ENCODE measurements around the gene RARRES2. TPM values are rescaled to one million over a fixed set of nuclear protein-coding genes. Genes with fewer than 3 reads are reported as not detected.
"Not testable (repeated sequence)": the region's sequence is repeated elsewhere in the genome, so short reads cannot be mapped to it uniquely, and the experiment has no call there.

RARRES2 gene
- 10 to 100 TPM; 12.8 to 23.4 (median 16.5) TPM for total RNA-seq

DNA sequence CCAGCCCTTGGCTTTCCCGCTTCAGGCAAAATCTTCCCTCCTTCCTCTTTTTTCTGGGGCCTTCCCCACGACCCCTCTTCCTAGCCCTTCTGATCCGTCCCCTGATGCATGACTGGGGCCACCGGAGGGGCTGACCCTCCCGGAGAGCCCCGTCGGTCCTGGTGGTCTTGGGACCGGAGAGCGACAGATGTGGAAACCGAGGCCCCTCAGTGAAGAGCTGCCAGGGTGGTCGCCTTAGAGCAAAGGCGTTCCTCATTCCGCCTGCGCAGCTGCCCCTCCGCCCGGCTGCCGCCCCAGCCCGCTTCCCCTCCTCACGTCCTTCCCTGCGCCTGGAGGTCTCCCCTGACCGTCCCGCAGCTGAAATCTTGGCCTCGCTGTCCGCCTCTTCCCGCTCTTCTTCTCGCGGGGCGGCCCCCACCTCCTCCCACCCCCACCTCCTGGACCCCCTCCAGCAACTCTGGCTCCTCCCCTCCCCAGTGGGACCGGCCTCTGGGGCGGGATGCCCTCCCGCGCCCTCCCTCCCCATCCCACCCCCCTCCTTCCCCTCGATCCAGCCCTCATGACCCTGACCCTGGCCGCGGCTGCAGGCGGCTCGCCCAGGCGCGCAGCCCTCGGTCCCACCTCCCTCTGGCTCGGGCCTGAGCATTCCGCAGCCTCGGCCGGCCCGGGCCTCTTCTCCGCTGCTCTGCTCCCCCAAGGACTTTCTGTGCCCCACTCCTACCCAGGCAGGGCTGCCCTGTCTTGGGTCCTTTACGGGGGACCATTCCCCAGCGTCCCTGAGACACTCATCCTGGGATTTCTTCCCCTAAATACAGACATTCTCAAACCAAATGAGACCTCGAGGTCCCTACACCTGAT is at the start of gene RARRES2:
RARRES2 (minus strand) TSS at position 367 of the 858 bp plus-strand sequence. CDS start 1,020 bp downstream, outside the sequence.
- DNase-seq (ENCODE audit: low spot score in 2 of 2) = peak in 1 of 2 donors; percentile 75
- WGBS = 6% methylated on average over 35 of the region's 49 CpGs
- H3K4me1 ChIP-seq = peaks cover 20% of the 10 kb centered on the region
- peak within 1 kb of the TSS; percentile 51 for H3K4me3 ChIP-seq
- H3K27ac ChIP-seq = peak within 1 kb of the TSS; percentile 63
- H3K36me3 ChIP-seq = no peaks in the 10 kb centered on the region
- no peaks in the 10 kb centered on the region for H3K9me3 ChIP-seq
- TF ChIP-seq, protein P1, sequence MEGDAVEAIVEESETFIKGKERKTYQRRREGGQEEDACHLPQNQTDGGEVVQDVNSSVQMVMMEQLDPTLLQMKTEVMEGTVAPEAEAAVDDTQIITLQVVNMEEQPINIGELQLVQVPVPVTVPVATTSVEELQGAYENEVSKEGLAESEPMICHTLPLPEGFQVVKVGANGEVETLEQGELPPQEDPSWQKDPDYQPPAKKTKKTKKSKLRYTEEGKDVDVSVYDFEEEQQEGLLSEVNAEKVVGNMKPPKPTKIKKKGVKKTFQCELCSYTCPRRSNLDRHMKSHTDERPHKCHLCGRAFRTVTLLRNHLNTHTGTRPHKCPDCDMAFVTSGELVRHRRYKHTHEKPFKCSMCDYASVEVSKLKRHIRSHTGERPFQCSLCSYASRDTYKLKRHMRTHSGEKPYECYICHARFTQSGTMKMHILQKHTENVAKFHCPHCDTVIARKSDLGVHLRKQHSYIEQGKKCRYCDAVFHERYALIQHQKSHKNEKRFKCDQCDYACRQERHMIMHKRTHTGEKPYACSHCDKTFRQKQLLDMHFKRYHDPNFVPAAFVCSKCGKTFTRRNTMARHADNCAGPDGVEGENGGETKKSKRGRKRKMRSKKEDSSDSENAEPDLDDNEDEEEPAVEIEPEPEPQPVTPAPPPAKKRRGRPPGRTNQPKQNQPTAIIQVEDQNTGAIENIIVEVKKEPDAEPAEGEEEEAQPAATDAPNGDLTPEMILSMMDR (IDR thresholded peaks at IDR 0.05) = no peak
- TF ChIP-seq POLR2A (IDR thresholded peaks at IDR 0.05) (no peak), POLR2AphosphoS5 (IDR thresholded peaks at IDR 0.05) (no peak), EP300 (IDR thresholded peaks at IDR 0.05) (no peak)
- peaks cover 27% of the 10 kb centered on the region for H3K27me3 ChIP-seq

DNA sequence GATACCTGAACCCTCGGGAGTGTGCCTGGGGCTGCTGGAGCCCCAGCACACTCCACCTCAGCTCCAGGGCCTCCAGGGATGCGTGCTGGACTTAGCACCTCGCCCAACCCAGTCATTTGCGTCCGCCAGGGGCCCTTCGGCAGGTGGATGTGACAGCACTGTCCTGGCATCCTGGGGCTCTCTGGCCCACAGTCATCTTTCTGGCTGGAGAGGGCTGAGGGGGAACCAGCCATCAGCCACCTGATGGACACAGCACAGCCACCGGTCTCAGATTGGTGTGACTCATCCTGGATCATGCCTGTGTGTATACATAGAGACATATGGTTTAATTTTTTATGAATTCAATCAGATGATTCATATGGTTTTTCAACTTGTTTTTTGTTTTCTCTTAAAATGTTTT is 48.8 kb upstream of the RARRES2 start:
- Histone ChIP-seq H3K27me3 (no peaks in the 10 kb centered on the region), H3K9me3 (no peaks in the 10 kb centered on the region), H3K36me3 (no peaks in the 10 kb centered on the region), H3K4me3 (no peak overlapping the region), H3K27ac (no peak overlapping the region), H3K4me1 (peaks cover 7% of the 10 kb centered on the region)
- TF ChIP-seq EP300 (IDR thresholded peaks at IDR 0.05) (no peak), POLR2A (IDR thresholded peaks at IDR 0.05) (no peak)
- TF ChIP-seq, protein P1 (IDR thresholded peaks at IDR 0.05) = no peak
- DNase-seq (ENCODE audit: low spot score in 2 of 2) = no peak
- WGBS = 90% methylated on average over 7 of the region's 7 CpGs

DNA sequence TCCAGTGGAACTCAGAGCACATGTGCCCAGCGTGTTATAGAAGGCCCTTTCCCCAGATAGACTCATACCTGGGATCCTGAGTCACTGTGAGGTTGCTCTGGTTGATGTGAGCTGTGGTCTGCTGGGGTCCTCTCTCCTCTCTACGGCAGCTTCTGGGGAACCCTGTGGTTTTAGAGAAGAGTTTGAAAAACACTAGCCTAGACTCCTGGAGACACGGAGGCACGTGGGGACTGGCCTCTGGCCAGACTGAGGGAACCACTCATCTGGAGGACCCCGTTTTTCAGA is 48.0 kb upstream of the RARRES2 start:
- no peaks in the 10 kb centered on the region for H3K27me3 ChIP-seq
- H3K9me3 ChIP-seq = no peaks in the 10 kb centered on the region
- whole genome bisulfite sequencing = 73% methylated on average over 5 of the region's 5 CpGs
- no peak overlapping the region for H3K4me3 ChIP-seq
- TF ChIP-seq, protein P1 (IDR thresholded peaks at IDR 0.05) = no peak
- TF ChIP-seq EP300 (IDR thresholded peaks at IDR 0.05) (no peak), POLR2A (IDR thresholded peaks at IDR 0.05) (no peak), POLR2AphosphoS5 (IDR thresholded peaks at IDR 0.05) (no peak)
- H3K27ac ChIP-seq = no peak overlapping the region
- H3K36me3 ChIP-seq = no peaks in the 10 kb centered on the region
- H3K4me1 ChIP-seq = peaks cover 7% of the 10 kb centered on the region
- no peak for DNase-seq (ENCODE audit: low spot score in 2 of 2)

DNA sequence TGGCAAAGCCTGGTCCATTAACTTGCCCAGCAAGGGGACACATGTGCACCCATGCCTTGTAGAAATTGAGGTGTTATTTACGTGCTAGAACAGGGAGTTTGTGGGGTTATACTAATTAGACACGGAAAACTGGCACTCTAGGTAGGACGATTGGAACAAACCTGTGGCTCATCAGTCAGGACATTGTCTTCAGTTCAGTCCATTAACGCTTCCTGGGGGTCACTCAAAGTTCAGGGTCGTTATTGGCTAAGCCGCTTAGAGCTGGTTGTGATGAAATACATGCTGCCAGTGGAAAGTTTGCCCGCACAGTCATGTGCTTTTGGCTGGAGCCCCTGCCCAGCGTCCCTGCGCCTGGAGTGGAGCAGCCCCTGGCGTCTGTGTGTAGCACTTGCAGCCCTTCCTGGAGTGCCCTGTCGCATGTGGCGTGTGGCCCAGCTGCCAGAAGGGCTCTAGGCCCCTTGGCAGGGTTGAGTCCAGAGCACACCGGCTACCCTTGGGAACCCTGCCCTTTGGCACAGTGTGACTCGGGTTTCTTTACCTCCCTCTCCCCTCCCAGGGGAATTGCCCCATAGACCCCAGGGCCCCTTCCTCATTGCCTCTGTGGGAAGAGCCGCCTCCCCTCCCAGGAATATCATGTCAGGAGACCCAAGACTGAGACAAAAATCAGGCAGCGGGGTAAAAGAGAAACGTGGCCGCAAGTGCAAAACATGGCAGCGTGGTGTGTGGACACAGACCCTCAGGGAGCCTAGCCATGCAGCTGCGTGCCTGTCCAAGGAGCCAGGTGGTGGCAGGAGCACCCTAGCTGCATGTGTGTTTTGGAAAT is 47.5 kb upstream of the RARRES2 start:
- H3K27me3 ChIP-seq = no peaks in the 10 kb centered on the region
- TF ChIP-seq, protein P1 (IDR thresholded peaks at IDR 0.05) = peak; percentile 6 to 63
- no peak for TF ChIP-seq POLR2A (IDR thresholded peaks at IDR 0.05)
- 81% methylated on average over 16 of the region's 20 CpGs for WGBS
- H3K9me3 ChIP-seq = no peaks in the 10 kb centered on the region
- DNase-seq (ENCODE audit: low spot score in 2 of 2) = peak in 1 of 2 donors; percentile 74
- no peaks in the 10 kb centered on the region for H3K36me3 ChIP-seq
- H3K27ac ChIP-seq = no peak overlapping the region
- peaks cover 11% of the 10 kb centered on the region for H3K4me1 ChIP-seq
- H3K4me3 ChIP-seq = no peak overlapping the region

DNA sequence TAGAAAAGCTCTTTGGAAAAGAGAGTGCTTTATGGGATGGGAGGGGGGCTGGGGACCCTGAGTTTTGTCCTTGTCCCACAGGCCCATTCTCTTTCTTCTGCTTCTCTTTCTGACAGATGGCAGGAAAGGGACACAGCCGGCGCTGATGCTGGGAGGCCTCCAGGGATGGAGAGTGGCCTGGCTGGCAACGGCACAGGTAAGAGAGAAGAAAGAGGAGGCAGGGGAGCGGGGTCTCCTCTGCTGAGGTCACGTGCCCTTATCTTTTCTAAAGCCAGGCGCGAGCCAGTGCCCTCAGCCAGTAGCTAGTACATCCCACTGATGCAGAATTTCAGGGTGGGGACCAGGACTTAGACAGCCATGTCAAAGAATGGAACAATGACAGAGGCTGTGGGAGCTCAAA is 46.9 kb upstream of the RARRES2 start:
- Histone ChIP-seq H3K4me3 (no peak overlapping the region), H3K9me3 (no peaks in the 10 kb centered on the region), H3K27ac (no peak overlapping the region), H3K4me1 (peaks cover 14% of the 10 kb centered on the region), H3K27me3 (no peaks in the 10 kb centered on the region), H3K36me3 (no peaks in the 10 kb centered on the region)
- TF ChIP-seq, protein P1 (IDR thresholded peaks at IDR 0.05) = no peak
- no peak for TF ChIP-seq POLR2AphosphoS5 (IDR thresholded peaks at IDR 0.05)
- no peak for TF ChIP-seq EP300 (IDR thresholded peaks at IDR 0.05)
- TF ChIP-seq POLR2A (IDR thresholded peaks at IDR 0.05) = no peak
- no peak for DNase-seq (ENCODE audit: low spot score in 2 of 2)
- WGBS = 92% methylated on average over 7 of the region's 7 CpGs

DNA sequence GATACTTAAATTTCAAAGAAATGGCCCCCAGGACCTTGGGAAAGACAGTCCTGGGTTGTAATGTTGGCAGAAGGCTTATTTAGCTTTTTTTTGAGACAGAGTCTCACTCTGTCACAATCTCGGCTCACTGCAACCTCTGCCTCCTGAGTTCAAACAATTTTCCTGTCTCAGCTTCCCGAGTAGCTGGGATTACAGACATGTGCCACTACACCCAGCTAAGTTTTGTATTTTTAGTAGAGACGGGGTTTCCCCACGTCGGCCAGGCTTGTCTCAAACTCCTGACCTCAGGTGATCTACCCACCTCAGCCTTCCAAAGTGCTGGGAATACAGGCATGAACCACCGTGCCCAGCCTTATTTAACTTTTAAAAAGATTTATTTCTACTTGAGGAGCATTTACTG is 44.5 kb upstream of the RARRES2 start:
- not testable (repeated sequence) for DNase-seq (ENCODE audit: low spot score in 2 of 2); H3K4me3 ChIP-seq; H3K27ac ChIP-seq; H3K9me3 ChIP-seq; H3K27me3 ChIP-seq; H3K36me3 ChIP-seq
- 55% methylated on average over 6 of the region's 6 CpGs for WGBS
- peaks cover 27% of the 10 kb centered on the region for H3K4me1 ChIP-seq

Measured in suprapubic skin (tissue), 4 donors.